Measurements from ENCODE around the gene TUBA1B. TPM values are rescaled to one million over a fixed set of nuclear protein-coding genes. Genes with fewer than 3 reads are reported as not detected.
"Not testable (repeated sequence)": the region's sequence is repeated elsewhere in the genome, so short reads cannot be mapped to it uniquely, and the experiment has no call there.

The TUBA1B gene
- total RNA-seq, 3 donors from 2014 or later, result 391 to 679 (median 491) TPM

GRCh38 chr12:49138999-49139398, 7.8 kb upstream of the TUBA1B start:
- intact Hi-C loops (cut with DNase I, micrococcal nuclease), result loop anchor here in 1 of 2 donors (10.0 kb wide), 1 partner anchor 46 kb away; the partner anchor contains the start of gene TUBA1A
- Histone ChIP-seq H3K9me3 (no peaks in the 10 kb centered on the region), H3K4me3 (no peak overlapping the region), H3K36me3 (ENCODE audit: low read depth) (no peaks in the 10 kb centered on the region), H3K4me1 (ENCODE audit: low read depth) (no peaks in the 10 kb centered on the region)
- TF ChIP-seq CTCF (IDR thresholded peaks at IDR 0.05), result no peak
- no peak for ATAC-seq
- DNase-seq, result no peak

- Histone ChIP-seq H3K4me3 (no peak overlapping the region), H3K9me3 (no peaks in the 10 kb centered on the region), H3K4me1 (ENCODE audit: low read depth) (no peaks in the 10 kb centered on the region), H3K36me3 (ENCODE audit: low read depth) (no peaks in the 10 kb centered on the region)
- no peak for ATAC-seq
- intact Hi-C loops (cut with DNase I, micrococcal nuclease), result loop anchor here in 1 of 2 donors (10.0 kb wide), 1 partner anchor 46 kb away; the partner anchor contains the start of gene TUBA1A
- DNase-seq, result no peak
- TF ChIP-seq CTCF (IDR thresholded peaks at IDR 0.05), result no peak
These were observed 7.4 kb upstream of the TUBA1B start for GRCh38 chr12:49138587-49138986.

- Histone ChIP-seq H3K36me3 (ENCODE audit: low read depth) (no peaks in the 10 kb centered on the region), H3K9me3 (no peaks in the 10 kb centered on the region), H3K4me3 (no peak overlapping the region), H3K4me1 (ENCODE audit: low read depth) (no peaks in the 10 kb centered on the region)
- TF ChIP-seq CTCF (IDR thresholded peaks at IDR 0.05), result no peak
- ATAC-seq (no peak), DNase-seq (no peak)
- intact Hi-C loops (cut with DNase I, micrococcal nuclease), result loop anchor here in 1 of 2 donors (10.0 kb wide), 1 partner anchor 47 kb away; the partner anchor contains the start of gene TUBA1A
These were observed 6.3 kb upstream of the TUBA1B start for GRCh38 chr12:49137476-49137875.

GRCh38 chr12:49136997-49137396, 5.8 kb upstream of the TUBA1B start:
- not testable (repeated sequence) for H3K4me1 ChIP-seq (ENCODE audit: low read depth); ATAC-seq; H3K9me3 ChIP-seq; H3K36me3 ChIP-seq (ENCODE audit: low read depth); DNase-seq; H3K4me3 ChIP-seq
- intact Hi-C loops (cut with DNase I, micrococcal nuclease), result loop anchor here in 1 of 2 donors (10.0 kb wide), 1 partner anchor 48 kb away; the partner anchor contains the start of gene TUBA1A

- no peaks in the 10 kb centered on the region for H3K9me3 ChIP-seq
- H3K36me3 ChIP-seq (ENCODE audit: low read depth), result no peaks in the 10 kb centered on the region
- TF ChIP-seq CTCF (IDR thresholded peaks at IDR 0.05), result no peak
- no peak overlapping the region for H3K4me3 ChIP-seq
- intact Hi-C loops (cut with DNase I, micrococcal nuclease), result loop anchor here in 1 of 2 donors (10.0 kb wide), 1 partner anchor 51 kb away; the partner anchor contains the start of gene TUBA1A
- peaks cover 13% of the 10 kb centered on the region for H3K4me1 ChIP-seq (ENCODE audit: low read depth)
- DNase-seq (no peak), ATAC-seq (no peak)
These were observed 2.4 kb upstream of the TUBA1B start for GRCh38 chr12:49133590-49133989.

- no peaks in the 10 kb centered on the region for H3K36me3 ChIP-seq (ENCODE audit: low read depth)
- DNase-seq (no peak), ATAC-seq (no peak)
- intact Hi-C loops (cut with DNase I, micrococcal nuclease), result loop anchor here in 1 of 2 donors (10.0 kb wide), 1 partner anchor 52 kb away; the partner anchor contains the start of gene TUBA1A
- TF ChIP-seq CTCF (IDR thresholded peaks at IDR 0.05), result no peak
- no peak overlapping the region for H3K4me3 ChIP-seq
- H3K9me3 ChIP-seq, result no peaks in the 10 kb centered on the region
- H3K4me1 ChIP-seq (ENCODE audit: low read depth), result peaks cover 13% of the 10 kb centered on the region
These were observed 1.8 kb upstream of the TUBA1B start for GRCh38 chr12:49133014-49133413.
